ENCODE measurements around the gene LRRC8D.

DNA sequence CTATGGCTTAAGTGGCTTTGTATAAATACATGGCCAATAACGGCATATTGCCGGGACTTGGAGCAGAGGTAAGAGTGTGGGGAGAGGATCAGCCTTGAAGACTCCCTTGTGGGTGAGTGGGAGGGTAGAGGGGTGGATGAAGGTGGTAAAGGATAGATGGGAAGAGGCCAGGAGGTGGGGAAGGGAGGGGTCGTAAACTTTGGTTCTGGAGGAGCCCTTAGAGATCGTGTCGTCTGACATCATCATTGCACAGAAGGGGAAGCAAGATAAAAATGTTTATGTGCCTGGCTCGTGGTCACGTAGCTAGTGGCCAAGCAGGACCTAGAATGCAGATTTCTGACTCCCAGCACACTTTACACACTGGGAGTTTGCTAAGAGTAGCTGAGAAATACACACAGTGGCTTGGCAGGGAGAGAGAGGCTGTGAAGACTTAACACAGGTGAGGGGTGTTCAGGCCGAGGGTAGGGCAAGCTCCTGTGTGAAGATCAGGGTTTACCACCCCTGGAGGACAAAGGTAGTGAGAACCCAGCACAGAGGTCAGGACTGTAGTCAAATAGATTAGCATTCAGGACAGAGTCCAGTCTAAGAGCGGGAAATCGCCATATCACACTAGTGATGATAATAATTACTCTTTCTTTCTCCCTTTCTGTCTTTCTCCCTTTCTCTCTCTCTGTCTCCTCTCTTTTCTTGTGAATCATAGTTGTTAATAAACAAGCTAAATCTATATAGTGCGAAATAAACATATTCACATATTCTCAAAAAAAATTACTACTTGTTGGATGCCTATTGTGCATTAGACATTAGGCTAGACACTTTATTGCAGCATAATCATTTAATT, 75.5 kb downstream of the LRRC8D start:
- TF ChIP-seq EP300 (IDR thresholded peaks at IDR 0.05), result no peak
- TF ChIP-seq HOXB13 (CRISPR knock-in tag; IDR thresholded peaks at IDR 0.05; ENCODE audit: low read depth), result no peak
- TF ChIP-seq, protein P1, sequence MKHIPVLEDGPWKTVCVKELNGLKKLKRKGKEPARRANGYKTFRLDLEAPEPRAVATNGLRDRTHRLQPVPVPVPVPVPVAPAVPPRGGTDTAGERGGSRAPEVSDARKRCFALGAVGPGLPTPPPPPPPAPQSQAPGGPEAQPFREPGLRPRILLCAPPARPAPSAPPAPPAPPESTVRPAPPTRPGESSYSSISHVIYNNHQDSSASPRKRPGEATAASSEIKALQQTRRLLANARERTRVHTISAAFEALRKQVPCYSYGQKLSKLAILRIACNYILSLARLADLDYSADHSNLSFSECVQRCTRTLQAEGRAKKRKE (CRISPR knock-in tag; IDR thresholded peaks at IDR 0.05; ENCODE audit: low read depth), result no peak
- TF ChIP-seq, protein P2, sequence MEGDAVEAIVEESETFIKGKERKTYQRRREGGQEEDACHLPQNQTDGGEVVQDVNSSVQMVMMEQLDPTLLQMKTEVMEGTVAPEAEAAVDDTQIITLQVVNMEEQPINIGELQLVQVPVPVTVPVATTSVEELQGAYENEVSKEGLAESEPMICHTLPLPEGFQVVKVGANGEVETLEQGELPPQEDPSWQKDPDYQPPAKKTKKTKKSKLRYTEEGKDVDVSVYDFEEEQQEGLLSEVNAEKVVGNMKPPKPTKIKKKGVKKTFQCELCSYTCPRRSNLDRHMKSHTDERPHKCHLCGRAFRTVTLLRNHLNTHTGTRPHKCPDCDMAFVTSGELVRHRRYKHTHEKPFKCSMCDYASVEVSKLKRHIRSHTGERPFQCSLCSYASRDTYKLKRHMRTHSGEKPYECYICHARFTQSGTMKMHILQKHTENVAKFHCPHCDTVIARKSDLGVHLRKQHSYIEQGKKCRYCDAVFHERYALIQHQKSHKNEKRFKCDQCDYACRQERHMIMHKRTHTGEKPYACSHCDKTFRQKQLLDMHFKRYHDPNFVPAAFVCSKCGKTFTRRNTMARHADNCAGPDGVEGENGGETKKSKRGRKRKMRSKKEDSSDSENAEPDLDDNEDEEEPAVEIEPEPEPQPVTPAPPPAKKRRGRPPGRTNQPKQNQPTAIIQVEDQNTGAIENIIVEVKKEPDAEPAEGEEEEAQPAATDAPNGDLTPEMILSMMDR (IDR thresholded peaks at IDR 0.05), result no peak
- TF ChIP-seq NFE2L2 (conservative IDR thresholded peaks at IDR 0.05; ENCODE audit: low read length), result no peak
- no peak for TF ChIP-seq JUN (IDR thresholded peaks at IDR 0.05)
- no peak for TF ChIP-seq ESRRA (IDR thresholded peaks at IDR 0.05; ENCODE audit: borderline replicate concordance, low read length)
- TF ChIP-seq, protein P3, sequence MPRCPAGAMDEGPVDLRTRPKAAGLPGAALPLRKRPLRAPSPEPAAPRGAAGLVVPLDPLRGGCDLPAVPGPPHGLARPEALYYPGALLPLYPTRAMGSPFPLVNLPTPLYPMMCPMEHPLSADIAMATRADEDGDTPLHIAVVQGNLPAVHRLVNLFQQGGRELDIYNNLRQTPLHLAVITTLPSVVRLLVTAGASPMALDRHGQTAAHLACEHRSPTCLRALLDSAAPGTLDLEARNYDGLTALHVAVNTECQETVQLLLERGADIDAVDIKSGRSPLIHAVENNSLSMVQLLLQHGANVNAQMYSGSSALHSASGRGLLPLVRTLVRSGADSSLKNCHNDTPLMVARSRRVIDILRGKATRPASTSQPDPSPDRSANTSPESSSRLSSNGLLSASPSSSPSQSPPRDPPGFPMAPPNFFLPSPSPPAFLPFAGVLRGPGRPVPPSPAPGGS (IDR thresholded peaks at IDR 0.05), result no peak
